Liver (tissue), 9 donors: ENCODE results near the gene MAG. TPM values are rescaled to one million over a fixed set of nuclear protein-coding genes. Genes with fewer than 3 reads are reported as not detected.

Source experiments
- DNase-seq: peaks from one replicate; pipeline ENCODE4 v3.0.0-alpha.2; 2017; ENCODE audit warnings: low spot score
- H3K27ac ChIP-seq, 2 donors: one replicate each; pipeline ENCODE4 v1.7.0; 2013; ENCODE audit warnings: inconsistent platforms in 2 of 2, low read length in 2 of 2, control low read depth in 1 of 2, low read depth in 1 of 2, mild to moderate bottlenecking in 1 of 2
- H3K27me3 ChIP-seq, 4 donors: one replicate each; pipeline versions ENCODE4 v1.6.1 to v1.7.0; 2013; ENCODE audit warnings: low read length in 3 of 4, inconsistent platforms in 1 of 4, mild to moderate bottlenecking in 1 of 4, moderate library complexity in 1 of 4; ENCODE audit not compliant: control insufficient read depth in 4 of 4, insufficient read depth in 4 of 4
- H3K36me3 ChIP-seq, 4 donors: one replicate each; pipeline versions ENCODE4 v1.6.1 to v1.7.0; 2013; ENCODE audit warnings: low read length in 3 of 4, mild to moderate bottlenecking in 3 of 4, low read depth in 1 of 4, moderate library complexity in 1 of 4; ENCODE audit not compliant: control insufficient read depth in 4 of 4, insufficient read depth in 3 of 4
- H3K4me1 ChIP-seq, 4 donors: one replicate each; pipeline versions ENCODE4 v1.6.1 to v1.7.0; 2013; ENCODE audit warnings: low read length in 3 of 4, mild to moderate bottlenecking in 3 of 4, moderate library complexity in 1 of 4; ENCODE audit not compliant: control insufficient read depth in 4 of 4, insufficient read depth in 4 of 4
- H3K4me3 ChIP-seq, 3 donors: one replicate each; pipeline versions ENCODE4 v1.6.1 to v1.7.0; 2013; ENCODE audit warnings: low read length in 3 of 3, control low read depth in 1 of 3, low read depth in 1 of 3, mild to moderate bottlenecking in 1 of 3
- H3K9ac ChIP-seq, 2 donors: one replicate each; pipeline ENCODE4 v1.7.0; 2013; ENCODE audit warnings: low read length in 2 of 2, mild to moderate bottlenecking in 2 of 2, moderate library complexity in 2 of 2, control low read depth in 1 of 2, low read depth in 1 of 2
- H3K9me3 ChIP-seq, 4 donors: one replicate each; pipeline versions ENCODE4 v1.6.1 to v1.7.0; 2013; ENCODE audit warnings: low read length in 3 of 4; ENCODE audit not compliant: control insufficient read depth in 4 of 4
- ATF3 ChIP-seq: IDR thresholded peaks from 2 replicates; pipeline ENCODE4 v1.6.1; 2016; ENCODE audit warnings: antibody characterized with exemption
- CTCF ChIP-seq: fragments of 150-350 bp; IDR thresholded peaks from 2 replicates; pipeline ENCODE4 v1.5.1; 2017; ENCODE audit warnings: improper control_type of control experiment, low read depth, low read length; ENCODE audit not compliant: missing input control
- EGR1 ChIP-seq, 2 donors: IDR thresholded peaks; 2 replicates each; pipeline ENCODE4 v1.6.1; 2016 to 2018; ENCODE audit warnings: antibody characterized with exemption in 2 of 2, low read depth in 2 of 2
- FOXA1 ChIP-seq: IDR thresholded peaks from 2 replicates; pipeline ENCODE4 v1.6.1; 2016; ENCODE audit warnings: antibody characterized with exemption
- FOXA2 ChIP-seq: IDR thresholded peaks from 2 replicates; pipeline ENCODE4 v1.6.1; 2016; ENCODE audit warnings: antibody characterized with exemption
- GABPA ChIP-seq, 2 donors: IDR thresholded peaks in 1 of 2; conservative IDR thresholded peaks in 1 of 2; 2 replicates each; pipeline ENCODE4 v1.6.1; 2016; ENCODE audit warnings: antibody characterized with exemption in 2 of 2, mild to moderate bottlenecking in 1 of 2, moderate library complexity in 1 of 2
- HNF4A ChIP-seq, 2 donors: conservative IDR thresholded peaks; 2 replicates each; pipeline ENCODE4 v1.6.1; 2016; ENCODE audit warnings: antibody characterized with exemption in 2 of 2, mild to moderate bottlenecking in 2 of 2
- HNF4G ChIP-seq: IDR thresholded peaks from 2 replicates; pipeline ENCODE4 v1.6.1; 2016; ENCODE audit warnings: antibody characterized with exemption
- JUND ChIP-seq, 2 donors: IDR thresholded peaks; 2 replicates each; pipeline ENCODE4 v1.6.1; 2016; ENCODE audit warnings: antibody characterized with exemption in 2 of 2
- MAX ChIP-seq: IDR thresholded peaks from 2 replicates; pipeline ENCODE4 v1.6.1; 2016; ENCODE audit warnings: antibody characterized with exemption
- NR2F2 ChIP-seq: IDR thresholded peaks from 2 replicates; pipeline ENCODE4 v1.6.1; 2016; ENCODE audit warnings: antibody characterized with exemption
- RAD21 ChIP-seq, 2 donors: IDR thresholded peaks; 2 replicates each; pipeline ENCODE4 v1.6.1; 2016; ENCODE audit warnings: antibody characterized with exemption in 2 of 2, mild to moderate bottlenecking in 2 of 2
- REST ChIP-seq: IDR thresholded peaks from 2 replicates; pipeline ENCODE4 v1.6.1; 2016; ENCODE audit warnings: antibody characterized with exemption, mild to moderate bottlenecking
- RXRA ChIP-seq, 2 donors: IDR thresholded peaks; 2 replicates each; pipeline ENCODE4 v1.6.1; 2017 to 2018; ENCODE audit warnings: antibody characterized with exemption in 2 of 2, mild to moderate bottlenecking in 1 of 2
- SP1 ChIP-seq: IDR thresholded peaks from 2 replicates; pipeline ENCODE4 v1.6.1; 2018; ENCODE audit warnings: antibody characterized with exemption, mild to moderate bottlenecking
- TAF1 ChIP-seq: conservative IDR thresholded peaks from 2 replicates; pipeline ENCODE4 v1.6.1; 2016; ENCODE audit warnings: antibody characterized with exemption, mild to moderate bottlenecking
- YY1 ChIP-seq: IDR thresholded peaks from 2 replicates; pipeline ENCODE4 v1.6.1; 2016; ENCODE audit warnings: antibody characterized with exemption, mild to moderate bottlenecking
- ZBTB33 ChIP-seq: IDR thresholded peaks from 2 replicates; pipeline ENCODE4 v1.6.1; 2016; ENCODE audit warnings: antibody characterized with exemption
- WGBS: extraction: QIAGEN DNeasy Blood & Tissue Kit; methylation state at CpG from one replicate; pipeline ENCODE4 v1.1.7; 2013; 5-methylcytosine and 5-hydroxymethylcytosine counted together
- polyA plus RNA-seq, 2 donors: library from polyadenylated mRNA; stranded (reverse) in 1 of 2; unstranded in 1 of 2; fragments of 200-250 nt in 1 of 2; fragments of >200 nt in 1 of 2; fragmentation: Nextera tagmentation in 1 of 2; extraction: Ambion mirVana in 1 of 2; gene quantifications; one replicate each; pipeline versions ENCODE4 v1.2.1 to v1.2.3, GENCODE V29; 2013 to 2015
- total RNA-seq, 2 donors: library from RNA; depleted of rRNA; stranded (reverse); fragments of >200 nt; gene quantifications; one replicate each; pipeline ENCODE4 v1.2.3, GENCODE V29; 2014
- donor health status: healthy.
- donor health status: healthy.
- donor health status: healthy.
- donor health status: healthy.
- donor health status: healthy.

MAG gene
- total and polyA plus RNA-seq, 4 donors, result 0.29 to 3.9 (median 0.33) TPM; not detected in 1

GRCh38 chr19:35348911-35349611 lies 57.1 kb downstream of the MAG start:
- Histone ChIP-seq H3K4me1 (peaks cover 0 to 3% (median 2%) of the 10 kb centered on the region in 4 donors), H3K9me3 (no peaks in the 10 kb centered on the region), H3K27me3 (peaks cover 0 to 3% (median 0%) of the 10 kb centered on the region in 4 donors), H3K4me3 (no peak overlapping the region), H3K27ac (no peak overlapping the region), H3K9ac (no peak overlapping the region), H3K36me3 (no peaks in the 10 kb centered on the region)
- 86% methylated on average over 18 of the region's 18 CpGs for WGBS
- TF ChIP-seq RXRA (IDR thresholded peaks at IDR 0.05) (no peak), HNF4G (no peak), GABPA (IDR thresholded peaks at IDR 0.05 in 1 of 2, conservative IDR thresholded peaks at IDR 0.05 in 1 of 2) (no peak), NR2F2 (no peak), JUND (IDR thresholded peaks at IDR 0.05) (no peak), ZBTB33 (no peak), RAD21 (IDR thresholded peaks at IDR 0.05) (no peak), ATF3 (no peak), YY1 (no peak), CTCF (no peak), REST (no peak), TAF1 (no peak), MAX (no peak), HNF4A (conservative IDR thresholded peaks at IDR 0.05) (no peak), EGR1 (IDR thresholded peaks at IDR 0.05; ENCODE audit: low read depth in 2 of 2) (no peak), FOXA2 (no peak), SP1 (no peak), FOXA1 (no peak)
- DNase-seq, result no peak
